SU-DHL-6 (cell line): ENCODE results near the gene NDUFV1.

Experiments used
- CTCF ChIP-seq: fragments of 200-600 bp; sonication (generic); IDR thresholded peaks from one replicate; pipeline ENCODE4 v1.5.1; 2017; ENCODE audit warnings: antibody characterized with exemption, mild to moderate bottlenecking, low read length, moderate library complexity; ENCODE audit not compliant: insufficient read depth, poor library complexity, severe bottlenecking
- EZH2phosphoT487 ChIP-seq: fragments of 200-600 bp; sonication (generic), shearing (Covaris generic); conservative IDR thresholded peaks from 2 replicates; pipeline ENCODE4 v1.6.1; 2018; ENCODE audit warnings: mild to moderate bottlenecking, antibody characterized with exemption, low read length, moderate library complexity, mixed read lengths

GRCh38 chr11:67586568-67587250 lies 20.0 kb upstream of the NDUFV1 start:
- TF ChIP-seq CTCF (no peak), EZH2phosphoT487 (no peak)
